MM.1S (cell line): Measurements from ENCODE around the gene RFX2.

Experiments used
- DNase-seq: peaks from one replicate; pipeline ENCODE4 v3.0.0-alpha.2; 2015
- H2AFZ ChIP-seq: fragments of 300-600 bp; sonication (generic); 2 replicates; pipeline ENCODE4 v1.6.0; 2016; ENCODE audit warnings: antibody characterized with exemption, low read length
- H3F3A ChIP-seq: fragments of 300-600 bp; sonication (generic); 2 replicates; pipeline ENCODE4 v1.6.1; 2016; ENCODE audit warnings: mild to moderate bottlenecking, antibody characterized with exemption, low read length, moderate library complexity, mixed read lengths; ENCODE audit not compliant: insufficient read depth
- H3K27ac ChIP-seq: fragments of 300-600 bp; sonication (generic); 2 replicates; pipeline ENCODE4 v1.5.1; 2016; ENCODE audit warnings: mild to moderate bottlenecking, low read length
- H3K27me3 ChIP-seq: fragments of 300-600 bp; sonication (generic); replicated peaks from 2 replicates; pipeline ENCODE4 v1.6.0; 2016; ENCODE audit warnings: low read length; ENCODE audit not compliant: insufficient read depth
- H3K36me3 ChIP-seq: fragments of 300-600 bp; sonication (generic); replicated peaks from 2 replicates; pipeline ENCODE4 v1.6.1; 2016; ENCODE audit warnings: mild to moderate bottlenecking, low read length, mixed read lengths; ENCODE audit not compliant: insufficient read depth
- H3K4me1 ChIP-seq: fragments of 300-600 bp; sonication (generic); 2 replicates; pipeline ENCODE4 v1.6.1; 2016; ENCODE audit warnings: low read length, mixed read lengths
- H3K4me2 ChIP-seq: fragments of 300-600 bp; sonication (generic); 2 replicates; pipeline ENCODE4 v1.6.0; 2016; ENCODE audit warnings: low read depth, low read length
- H3K4me3 ChIP-seq: fragments of 300-600 bp; sonication (generic); 2 replicates; pipeline ENCODE4 v1.5.1; 2016; ENCODE audit warnings: low read length, mixed read lengths
- H3K79me2 ChIP-seq: fragments of 300-600 bp; sonication (generic); 2 replicates; pipeline ENCODE4 v1.6.1; 2016; ENCODE audit warnings: mixed run types, low read length, mixed read lengths
- H3K9ac ChIP-seq: fragments of 300-600 bp; sonication (generic); 2 replicates; pipeline ENCODE4 v1.6.1; 2016; ENCODE audit warnings: low read length, mixed read lengths
- H3K9me2 ChIP-seq: fragments of 300-600 bp; sonication (generic); replicated peaks from 2 replicates; pipeline ENCODE4 v1.6.1; 2016; ENCODE audit warnings: mild to moderate bottlenecking, low read length, mixed read lengths; ENCODE audit not compliant: insufficient read depth
- H3K9me3 ChIP-seq: fragments of 300-600 bp; sonication (generic); replicated peaks from 2 replicates; pipeline ENCODE4 v1.6.1; 2016; ENCODE audit warnings: mild to moderate bottlenecking, low read length, mixed read lengths; ENCODE audit not compliant: insufficient read depth
- H4K20me1 ChIP-seq: fragments of 300-600 bp; sonication (generic); 2 replicates; pipeline ENCODE4 v1.6.1; 2016; ENCODE audit warnings: mild to moderate bottlenecking, low read length, moderate library complexity, mixed read lengths; ENCODE audit not compliant: insufficient read depth
- EZH2 ChIP-seq: fragments of 300-600 bp; sonication (generic); optimal IDR thresholded peaks from 2 replicates; pipeline ENCODE3; 2017; ENCODE audit warnings: low read depth, mild to moderate bottlenecking, antibody characterized with exemption, low read length, mixed read lengths
- EZH2phosphoT487 ChIP-seq: fragments of 300-600 bp; sonication (generic); IDR thresholded peaks from 2 replicates; pipeline ENCODE4 v1.6.1; 2018; ENCODE audit warnings: antibody characterized with exemption, low read length
- TF ChIP-seq, protein P1 (sequence below): fragments of 300-600 bp; sonication (generic); IDR thresholded peaks from 2 replicates; pipeline ENCODE4 v1.5.1; 2016; ENCODE audit warnings: antibody characterized with exemption, low read length, mixed read lengths

Gene RFX2

DNA sequence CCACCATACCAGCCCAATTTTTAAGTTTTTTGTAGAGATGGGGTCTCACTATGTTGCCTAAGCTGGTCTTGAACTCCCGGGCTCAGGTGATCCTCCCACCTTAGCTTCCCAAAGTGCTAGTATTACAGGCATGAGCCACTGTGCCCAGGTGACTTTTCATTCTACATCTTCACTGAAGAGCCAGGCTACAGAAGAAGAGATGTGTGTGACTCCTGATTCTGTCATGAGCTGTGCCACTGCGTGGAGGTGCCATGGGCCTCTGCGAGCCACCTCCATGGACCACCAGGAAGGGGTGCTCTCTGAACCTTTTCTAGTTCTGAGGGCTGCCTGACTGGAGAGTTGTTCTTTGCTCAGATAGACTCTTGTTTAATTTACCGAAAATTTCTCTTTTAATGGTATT is 75.8 kb downstream of the RFX2 start:
- Histone ChIP-seq H3F3A (no peaks in the 10 kb centered on the region), H2AFZ (no peak overlapping the region), H3K4me1 (no peaks in the 10 kb centered on the region), H4K20me1 (no peaks in the 10 kb centered on the region), H3K27me3 (peaks cover 91% of the 10 kb centered on the region), H3K36me3 (no peaks in the 10 kb centered on the region), H3K9me2 (no peaks in the 10 kb centered on the region), H3K9me3 (no peaks in the 10 kb centered on the region), H3K79me2 (no peaks in the 10 kb centered on the region), H3K9ac (no peak overlapping the region), H3K27ac (no peak overlapping the region), H3K4me2 (no peak overlapping the region), H3K4me3 (no peak overlapping the region)
- TF ChIP-seq, protein P1, sequence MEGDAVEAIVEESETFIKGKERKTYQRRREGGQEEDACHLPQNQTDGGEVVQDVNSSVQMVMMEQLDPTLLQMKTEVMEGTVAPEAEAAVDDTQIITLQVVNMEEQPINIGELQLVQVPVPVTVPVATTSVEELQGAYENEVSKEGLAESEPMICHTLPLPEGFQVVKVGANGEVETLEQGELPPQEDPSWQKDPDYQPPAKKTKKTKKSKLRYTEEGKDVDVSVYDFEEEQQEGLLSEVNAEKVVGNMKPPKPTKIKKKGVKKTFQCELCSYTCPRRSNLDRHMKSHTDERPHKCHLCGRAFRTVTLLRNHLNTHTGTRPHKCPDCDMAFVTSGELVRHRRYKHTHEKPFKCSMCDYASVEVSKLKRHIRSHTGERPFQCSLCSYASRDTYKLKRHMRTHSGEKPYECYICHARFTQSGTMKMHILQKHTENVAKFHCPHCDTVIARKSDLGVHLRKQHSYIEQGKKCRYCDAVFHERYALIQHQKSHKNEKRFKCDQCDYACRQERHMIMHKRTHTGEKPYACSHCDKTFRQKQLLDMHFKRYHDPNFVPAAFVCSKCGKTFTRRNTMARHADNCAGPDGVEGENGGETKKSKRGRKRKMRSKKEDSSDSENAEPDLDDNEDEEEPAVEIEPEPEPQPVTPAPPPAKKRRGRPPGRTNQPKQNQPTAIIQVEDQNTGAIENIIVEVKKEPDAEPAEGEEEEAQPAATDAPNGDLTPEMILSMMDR = no peak
- no peak for TF ChIP-seq EZH2
- no peak for TF ChIP-seq EZH2phosphoT487
- no peak for DNase-seq

DNA sequence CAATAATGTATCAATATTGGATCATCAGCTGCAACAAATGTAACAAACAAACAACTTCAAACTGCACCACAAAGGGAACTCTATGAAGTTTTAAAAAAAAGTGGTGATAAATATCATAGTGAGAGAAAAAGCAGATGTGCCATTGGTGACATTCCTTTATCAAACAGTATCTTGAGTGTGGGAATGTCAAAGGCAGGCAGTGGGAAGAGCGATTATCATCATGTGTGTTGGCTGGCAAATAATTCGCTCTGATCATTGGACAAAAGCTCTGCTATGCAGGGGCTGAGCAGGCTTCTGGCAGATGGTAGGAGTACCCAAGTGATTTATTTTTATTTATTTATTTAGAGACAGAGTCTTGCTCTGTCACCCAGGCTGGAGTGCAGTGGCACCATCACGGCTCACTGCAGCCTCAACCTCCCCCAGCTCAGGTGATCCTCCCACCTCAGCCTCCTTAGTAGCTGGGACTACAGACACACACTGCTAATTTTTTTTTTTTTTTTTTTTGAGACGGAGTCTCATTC is 76.5 kb downstream of the RFX2 start:
- H3K9me2 ChIP-seq = no peaks in the 10 kb centered on the region
- no peak for TF ChIP-seq EZH2phosphoT487
- TF ChIP-seq, protein P1 = no peak
- no peak for TF ChIP-seq EZH2

DNA sequence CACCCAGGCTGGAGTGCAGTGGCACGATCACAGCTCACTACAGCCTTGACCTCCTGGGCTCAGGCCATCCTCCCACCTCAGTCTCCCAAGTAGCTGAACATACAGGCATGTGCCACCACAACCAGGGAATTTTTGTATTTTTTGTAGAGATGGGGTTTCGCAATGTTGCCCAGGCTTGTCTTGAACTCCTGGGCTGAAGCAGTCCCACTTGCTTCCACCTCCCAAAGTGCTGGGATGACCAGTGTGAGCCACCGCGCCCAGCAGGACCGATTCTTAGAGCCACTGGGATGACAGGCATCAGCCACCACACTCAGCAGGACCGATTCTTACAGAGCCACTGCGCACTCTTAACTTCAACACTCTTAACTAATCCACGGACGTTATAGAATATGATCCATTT is 77.5 kb downstream of the RFX2 start:
- H3K9me3 ChIP-seq = no peaks in the 10 kb centered on the region
- no peak overlapping the region for H3K4me2 ChIP-seq
- H4K20me1 ChIP-seq = no peaks in the 10 kb centered on the region
- H3K9ac ChIP-seq = no peak overlapping the region
- H3K27ac ChIP-seq = no peak overlapping the region
- peaks cover 91% of the 10 kb centered on the region for H3K27me3 ChIP-seq
- no peak overlapping the region for H3K4me3 ChIP-seq
- no peaks in the 10 kb centered on the region for H3K79me2 ChIP-seq
- H3K9me2 ChIP-seq = no peaks in the 10 kb centered on the region
- no peak for TF ChIP-seq EZH2phosphoT487
- TF ChIP-seq, protein P1 = no peak
- TF ChIP-seq EZH2 = no peak
- no peaks in the 10 kb centered on the region for H3K4me1 ChIP-seq
- H2AFZ ChIP-seq = no peak overlapping the region
- H3K36me3 ChIP-seq = no peaks in the 10 kb centered on the region
- DNase-seq = no peak
- no peaks in the 10 kb centered on the region for H3F3A ChIP-seq

More for the DNA sequence above, 76.5 kb downstream of the RFX2 start:
- H3K79me2 ChIP-seq = no peaks in the 10 kb centered on the region
- no peaks in the 10 kb centered on the region for H3F3A ChIP-seq
- H3K36me3 ChIP-seq = no peaks in the 10 kb centered on the region
- H2AFZ ChIP-seq = no peak overlapping the region
- H3K4me2 ChIP-seq = no peak overlapping the region
- H3K9me3 ChIP-seq = no peaks in the 10 kb centered on the region
- no peak for DNase-seq
- no peaks in the 10 kb centered on the region for H4K20me1 ChIP-seq
- H3K4me1 ChIP-seq = no peaks in the 10 kb centered on the region
- no peak overlapping the region for H3K4me3 ChIP-seq
- peaks cover 91% of the 10 kb centered on the region for H3K27me3 ChIP-seq
- H3K9ac ChIP-seq = no peak overlapping the region
- H3K27ac ChIP-seq = no peak overlapping the region
